MM.1S (cell line): ENCODE measurements around the gene RDH13.

Source experiments
- EZH2 ChIP-seq: fragments of 300-600 bp; sonication (generic); optimal IDR thresholded peaks from 2 replicates; pipeline ENCODE3; 2017; ENCODE audit warnings: low read depth, mild to moderate bottlenecking, antibody characterized with exemption, low read length, mixed read lengths
- TF ChIP-seq, protein P1 (sequence below): fragments of 300-600 bp; sonication (generic); IDR thresholded peaks from 2 replicates; pipeline ENCODE4 v1.5.1; 2016; ENCODE audit warnings: antibody characterized with exemption, low read length, mixed read lengths

- TF ChIP-seq, protein P1, sequence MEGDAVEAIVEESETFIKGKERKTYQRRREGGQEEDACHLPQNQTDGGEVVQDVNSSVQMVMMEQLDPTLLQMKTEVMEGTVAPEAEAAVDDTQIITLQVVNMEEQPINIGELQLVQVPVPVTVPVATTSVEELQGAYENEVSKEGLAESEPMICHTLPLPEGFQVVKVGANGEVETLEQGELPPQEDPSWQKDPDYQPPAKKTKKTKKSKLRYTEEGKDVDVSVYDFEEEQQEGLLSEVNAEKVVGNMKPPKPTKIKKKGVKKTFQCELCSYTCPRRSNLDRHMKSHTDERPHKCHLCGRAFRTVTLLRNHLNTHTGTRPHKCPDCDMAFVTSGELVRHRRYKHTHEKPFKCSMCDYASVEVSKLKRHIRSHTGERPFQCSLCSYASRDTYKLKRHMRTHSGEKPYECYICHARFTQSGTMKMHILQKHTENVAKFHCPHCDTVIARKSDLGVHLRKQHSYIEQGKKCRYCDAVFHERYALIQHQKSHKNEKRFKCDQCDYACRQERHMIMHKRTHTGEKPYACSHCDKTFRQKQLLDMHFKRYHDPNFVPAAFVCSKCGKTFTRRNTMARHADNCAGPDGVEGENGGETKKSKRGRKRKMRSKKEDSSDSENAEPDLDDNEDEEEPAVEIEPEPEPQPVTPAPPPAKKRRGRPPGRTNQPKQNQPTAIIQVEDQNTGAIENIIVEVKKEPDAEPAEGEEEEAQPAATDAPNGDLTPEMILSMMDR = no peak
- no peak for TF ChIP-seq EZH2
Observed at GRCh38 chr19:55084416-55084815, 21.5 kb upstream of the RDH13 start.
